HG03135 (cell line): ENCODE results near the gene TMEM123.
"Not testable (repeated sequence)": the region's sequence is repeated elsewhere in the genome, so short reads cannot be mapped to it uniquely, and the experiment has no call there.

Experiments used
- ATAC-seq: cut with Tn5 transposase; IDR thresholded peaks from one replicate; pipeline ENCODE4 v1.9.1; 2021; ENCODE audit warnings: mild to moderate bottlenecking, moderate library complexity; ENCODE audit not compliant: unreplicated experiment

Gene TMEM123

GRCh38 chr11:102449651-102450570, 2.7 kb downstream of the TMEM123 start:
- ATAC-seq = no peak

GRCh38 chr11:102448869-102449224, 3.7 kb downstream of the TMEM123 start:
- ATAC-seq = no peak

- ATAC-seq = no peak
These were observed 4.4 kb downstream of the TMEM123 start for GRCh38 chr11:102447941-102448868.

GRCh38 chr11:102447193-102447592, 5.4 kb downstream of the TMEM123 start:
- ATAC-seq = no peak

GRCh38 chr11:102446606-102447005, 6.0 kb downstream of the TMEM123 start:
- ATAC-seq = no peak

GRCh38 chr11:102444693-102445092, 7.9 kb downstream of the TMEM123 start:
- not testable (repeated sequence) for ATAC-seq

- not testable (repeated sequence) for ATAC-seq
These were observed 8.4 kb downstream of the TMEM123 start for GRCh38 chr11:102444142-102444541.

GRCh38 chr11:102439063-102439363, 13.6 kb downstream of the TMEM123 start:
- not testable (repeated sequence) for ATAC-seq

GRCh38 chr11:102438311-102439062, 14.1 kb downstream of the TMEM123 start:
- no peak for ATAC-seq

GRCh38 chr11:102437727-102438126, 14.8 kb downstream of the TMEM123 start:
- ATAC-seq = no peak

- no peak for ATAC-seq
These were observed 15.6 kb downstream of the TMEM123 start for GRCh38 chr11:102436976-102437375.

- ATAC-seq = no peak
These were observed 16.0 kb downstream of the TMEM123 start for GRCh38 chr11:102436561-102436960.

GRCh38 chr11:102435688-102436087, 16.9 kb downstream of the TMEM123 start:
- ATAC-seq = no peak

- ATAC-seq = not testable (repeated sequence)
These were observed 19.0 kb downstream of the TMEM123 start for GRCh38 chr11:102433571-102433970.

- not testable (repeated sequence) for ATAC-seq
These were observed 20.0 kb downstream of the TMEM123 start for GRCh38 chr11:102432560-102432959.

GRCh38 chr11:102431404-102431803, 21.2 kb downstream of the TMEM123 start:
- ATAC-seq = no peak

- peak; percentile 94 for ATAC-seq
These were observed 22.3 kb downstream of the TMEM123 start for GRCh38 chr11:102430158-102430836.

- ATAC-seq = peak; percentile 2
These were observed 22.9 kb downstream of the TMEM123 start for GRCh38 chr11:102429691-102430090.

- no peak for ATAC-seq
These were observed 23.3 kb downstream of the TMEM123 start for GRCh38 chr11:102429226-102429625.

- ATAC-seq = no peak
These were observed 23.9 kb downstream of the TMEM123 start for GRCh38 chr11:102428696-102429095.
